GM18907 (cell line): Measurements from ENCODE around the gene ACAP2.

Experiments
- ATAC-seq: cut with Tn5 transposase; IDR thresholded peaks from one replicate; pipeline ENCODE4 v1.9.1; 2021; ENCODE audit warnings: mild to moderate bottlenecking, moderate library complexity; ENCODE audit not compliant: unreplicated experiment

The ACAP2 gene

DNA sequence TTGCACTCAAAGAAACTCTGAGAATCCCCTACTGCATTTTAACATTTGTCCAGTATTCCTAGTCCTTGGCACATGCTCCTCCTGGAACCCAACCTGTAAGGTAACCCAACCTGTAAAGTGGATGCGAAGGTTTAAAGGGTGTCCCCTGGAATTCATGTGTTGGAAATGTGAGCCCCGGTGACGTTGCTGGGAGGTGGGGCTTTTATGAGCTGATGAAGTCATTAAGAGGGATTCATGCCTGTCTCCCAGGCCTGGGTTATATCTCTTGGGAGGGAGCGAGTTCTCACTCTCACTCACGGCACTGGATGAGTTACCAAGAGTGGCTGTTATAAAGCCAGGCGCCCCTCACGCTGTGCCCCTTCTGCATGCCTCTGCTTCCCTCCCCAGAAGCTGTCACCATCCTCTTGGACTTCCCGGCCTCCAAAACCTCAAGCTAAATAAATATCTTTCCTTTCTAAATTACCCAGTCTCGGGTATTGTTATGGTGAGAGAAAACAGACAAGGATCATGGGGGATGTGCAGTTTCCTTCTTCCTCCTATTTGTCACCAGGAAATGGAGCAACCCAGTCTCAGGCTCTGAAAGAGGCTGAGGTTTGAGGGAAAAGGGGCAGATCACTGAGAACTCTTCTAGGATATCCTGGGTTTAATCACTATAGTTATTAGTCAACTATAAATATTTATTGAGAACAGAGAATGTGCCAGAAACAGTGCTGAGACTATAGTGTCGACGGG lies 179.5 kb downstream of the ACAP2 start:
- ATAC-seq, result no peak

DNA sequence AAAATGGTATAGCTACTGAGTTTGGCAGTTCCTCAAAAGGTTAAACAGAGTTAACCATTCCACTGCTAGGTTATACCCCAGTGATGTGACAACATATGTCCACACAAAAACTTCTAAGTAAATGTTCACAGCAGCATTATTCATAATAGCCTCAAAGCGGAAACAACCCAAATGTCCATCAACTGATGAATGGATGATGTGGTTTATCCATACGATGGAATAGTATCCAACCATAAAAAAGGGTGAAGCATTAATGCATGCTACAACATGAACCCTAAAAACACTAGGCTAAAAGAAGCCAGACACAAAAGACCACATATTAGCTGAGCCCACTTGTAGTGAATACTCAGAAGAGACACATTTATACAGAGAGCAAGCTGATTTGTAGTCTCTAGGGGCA lies 180.9 kb downstream of the ACAP2 start:
- no peak for ATAC-seq

DNA sequence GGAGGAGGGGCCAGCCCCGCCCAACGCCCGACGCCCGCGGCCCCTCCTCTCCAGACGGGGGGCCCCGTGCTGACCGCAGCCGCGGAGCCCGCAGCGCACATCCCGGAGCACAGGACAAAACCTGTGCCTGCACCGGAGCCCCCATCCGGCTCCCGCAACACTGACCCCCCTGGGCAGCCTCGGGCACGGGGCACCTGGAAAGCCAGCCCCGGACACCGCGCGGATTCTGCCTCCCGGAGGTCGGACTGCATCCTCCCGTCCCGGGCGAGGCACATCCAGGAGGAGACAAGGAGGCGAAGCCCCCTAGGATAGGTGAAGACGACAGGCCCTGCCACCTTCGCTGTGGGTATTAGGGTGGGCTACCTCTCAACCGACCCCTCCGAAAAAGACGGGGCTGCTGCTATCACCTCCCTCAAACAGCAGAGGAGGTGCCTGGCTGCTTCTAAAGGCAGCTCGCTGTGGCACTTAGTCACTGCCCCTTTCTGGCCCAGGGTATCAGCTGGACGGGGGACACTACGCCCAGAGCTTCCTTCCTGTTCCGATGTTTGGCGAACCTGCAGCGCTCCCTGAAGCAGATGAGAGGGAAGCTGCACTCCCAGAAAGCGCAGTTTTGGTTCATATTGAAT lies 182.4 kb downstream of the ACAP2 start:
- no peak for ATAC-seq

- peak; percentile 77 for ATAC-seq
These were observed 183.1 kb downstream of the ACAP2 start for GRCh38 chr3:195259475-195260279.

DNA sequence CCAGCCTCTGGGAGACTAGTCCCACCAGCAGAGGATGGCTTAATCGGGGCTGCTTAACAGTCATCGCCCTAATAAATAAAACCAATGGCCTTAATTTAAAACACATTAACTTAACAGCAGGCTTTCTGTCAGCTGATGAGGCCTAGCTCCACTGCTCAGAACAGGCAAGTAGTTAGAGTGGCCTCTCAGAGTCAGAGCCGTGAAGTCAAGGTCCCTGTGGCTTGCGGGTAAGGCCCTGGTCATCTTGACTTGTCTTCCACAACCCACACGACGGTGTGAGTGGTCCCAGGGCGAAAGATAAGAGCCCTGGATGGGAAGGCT lies 183.7 kb downstream of the ACAP2 start:
- ATAC-seq, result no peak

DNA sequence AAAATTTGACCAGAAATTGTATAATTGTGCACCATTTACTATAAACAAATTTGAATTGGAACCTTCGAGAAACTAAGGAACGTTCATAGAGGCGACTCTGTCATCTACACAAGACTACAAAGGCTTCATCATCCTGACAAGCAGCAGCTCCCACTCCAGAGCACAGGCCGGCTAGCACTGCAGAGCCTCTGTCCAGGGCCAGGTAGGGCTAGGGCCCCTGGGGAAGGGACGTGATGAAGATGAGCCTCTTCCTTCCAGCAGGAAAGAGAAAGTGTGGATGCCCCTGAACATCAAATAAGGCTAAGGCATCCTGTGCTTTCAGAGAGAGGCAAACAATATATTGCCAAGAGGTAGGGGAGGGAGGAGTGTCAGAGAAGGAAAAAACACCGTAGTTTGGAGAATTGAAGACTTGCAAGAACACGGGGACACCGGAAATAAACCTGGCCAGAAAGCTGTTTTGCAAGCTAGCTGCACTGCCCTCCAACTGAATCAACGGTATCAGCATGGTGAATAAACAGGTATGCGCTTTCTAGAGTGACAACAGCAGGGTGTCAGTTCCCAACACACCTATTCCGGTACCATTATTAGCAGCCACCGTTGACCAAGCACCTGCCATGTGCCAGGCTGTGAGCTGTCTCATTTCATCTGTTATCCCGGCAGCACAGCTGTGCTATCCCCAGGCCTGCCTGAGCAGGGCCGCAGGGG lies 184.2 kb downstream of the ACAP2 start:
- ATAC-seq, result no peak

DNA sequence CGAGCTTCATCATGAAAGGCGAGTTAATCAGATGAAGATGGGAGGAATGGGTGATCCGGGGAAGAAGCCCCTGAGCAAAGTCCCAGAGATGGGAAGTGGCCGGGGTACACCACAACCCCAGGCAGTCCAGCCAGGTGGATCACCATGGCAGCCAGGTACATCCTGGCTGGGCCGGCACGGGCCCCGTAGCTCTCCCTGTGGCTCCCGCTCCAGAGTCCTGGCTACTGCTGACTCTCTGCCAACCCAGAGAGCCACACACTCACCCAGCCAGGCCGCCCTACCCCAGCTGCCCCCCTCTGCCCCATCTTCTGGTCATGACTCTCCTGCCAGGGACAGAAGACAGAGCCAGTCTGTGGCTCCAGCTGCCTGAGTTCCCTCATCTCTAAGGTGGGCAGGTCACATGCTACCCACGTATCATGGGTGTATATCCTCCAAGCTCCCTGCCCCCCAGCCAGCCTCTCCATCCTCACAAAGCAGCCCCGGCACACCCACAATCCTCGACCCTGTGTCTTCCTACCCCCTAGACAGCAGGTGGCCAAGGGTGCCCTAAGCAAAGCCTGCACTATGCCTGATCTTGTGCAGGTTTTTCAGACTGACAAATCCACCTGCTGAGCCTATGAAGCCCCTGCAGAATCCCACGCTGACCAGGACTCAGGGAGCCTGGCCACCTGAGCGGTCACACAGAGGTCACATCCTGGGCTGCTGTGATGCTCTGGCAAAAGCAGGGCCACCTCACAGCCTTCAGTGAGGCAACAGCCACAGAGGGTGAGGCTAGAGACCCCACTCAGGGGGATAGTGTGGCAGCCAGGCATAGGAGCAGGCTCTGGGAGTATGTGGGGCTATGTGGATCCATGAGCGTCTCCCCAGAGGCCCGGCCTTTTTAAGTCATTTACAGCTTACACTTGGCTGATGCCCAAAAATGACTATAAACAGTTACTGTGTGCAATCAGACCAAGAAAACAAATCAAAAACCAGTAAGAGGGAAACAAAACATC lies 185.1 kb downstream of the ACAP2 start:
- ATAC-seq, result no peak

DNA sequence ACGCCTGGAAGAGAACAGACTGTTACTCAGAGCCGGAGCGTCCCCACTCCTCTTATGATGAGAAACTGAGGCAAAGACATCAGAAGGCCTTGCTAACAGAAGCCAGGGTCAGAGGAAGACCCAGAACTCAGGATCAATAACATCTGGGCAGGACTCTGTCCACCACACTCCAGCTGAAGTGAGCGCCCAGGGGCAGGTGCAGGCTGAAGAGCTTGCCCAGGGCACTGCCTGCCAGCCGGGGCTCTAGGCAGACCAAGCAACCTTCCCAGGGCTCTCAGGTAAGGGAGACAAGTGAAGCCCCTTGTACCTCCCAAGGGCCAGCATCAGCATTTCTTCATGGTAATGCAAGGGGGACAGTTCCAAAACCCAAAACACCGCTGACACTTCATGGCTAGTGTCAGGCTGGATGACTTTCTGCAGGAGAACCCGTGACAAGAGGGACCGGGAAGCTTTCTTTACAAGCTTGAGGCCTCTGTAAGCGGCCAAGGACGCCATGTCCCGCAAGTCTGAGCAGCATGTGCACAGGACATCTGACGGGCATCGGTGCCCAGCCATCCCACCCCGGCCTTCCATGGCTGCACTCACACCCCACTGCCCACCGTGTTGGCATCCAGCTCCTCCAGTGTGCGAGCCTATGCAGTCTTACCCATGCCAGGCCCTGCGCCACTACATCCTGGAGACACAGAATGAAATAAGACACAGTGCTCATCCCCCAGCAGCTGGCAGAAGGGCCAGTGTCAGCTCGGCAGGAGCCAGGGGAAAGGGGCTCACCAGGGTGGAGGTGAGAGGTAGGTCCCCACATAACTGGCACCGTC lies 186.0 kb downstream of the ACAP2 start:
- no peak for ATAC-seq

DNA sequence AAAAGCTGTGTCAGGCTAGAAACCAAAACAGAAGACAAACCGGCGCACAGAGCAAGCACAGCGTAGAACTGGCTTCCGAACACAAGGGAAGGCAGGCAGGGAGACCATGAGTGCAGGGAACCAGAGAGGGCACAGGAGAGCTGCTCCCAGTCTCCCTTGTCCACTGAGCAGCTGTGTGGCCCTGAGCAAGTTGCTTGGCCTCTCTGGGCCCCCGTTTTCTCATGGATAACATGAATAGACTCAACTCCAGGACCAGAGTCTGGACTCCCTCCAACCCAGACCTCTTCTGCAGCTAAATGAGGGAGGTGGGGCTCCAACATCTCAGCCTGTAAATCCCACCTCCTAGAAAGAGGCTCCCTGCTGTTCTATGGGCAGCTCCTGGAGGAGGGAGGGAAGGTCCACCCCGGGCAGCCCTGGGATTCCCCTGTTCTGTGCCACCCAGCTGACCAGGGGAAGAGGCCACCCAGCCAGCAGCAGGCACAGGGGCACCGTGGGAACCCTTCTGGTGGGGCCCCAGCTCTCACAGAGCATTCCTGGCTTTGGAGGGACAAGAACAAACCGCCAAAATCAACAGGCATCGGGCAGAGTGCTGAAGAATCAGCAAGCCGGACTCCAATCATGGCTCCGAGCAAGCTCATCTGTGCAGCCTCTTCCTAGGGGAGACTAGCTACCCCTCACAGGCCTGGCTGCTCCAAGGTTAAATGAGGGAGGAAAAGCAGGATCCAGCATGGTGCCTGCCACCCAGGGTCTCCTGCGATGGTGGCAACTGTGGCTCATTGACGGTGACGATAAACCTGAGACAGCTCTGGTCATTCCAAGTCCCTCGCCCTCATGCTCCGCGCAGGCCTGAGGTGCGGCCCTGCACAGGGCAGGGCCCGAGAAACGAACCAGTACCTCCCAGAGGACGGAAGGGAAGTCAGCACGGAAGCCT lies 187.0 kb downstream of the ACAP2 start:
- ATAC-seq, result no peak

- ATAC-seq, result no peak
These were observed 187.7 kb downstream of the ACAP2 start for GRCh38 chr3:195255176-195255500.

DNA sequence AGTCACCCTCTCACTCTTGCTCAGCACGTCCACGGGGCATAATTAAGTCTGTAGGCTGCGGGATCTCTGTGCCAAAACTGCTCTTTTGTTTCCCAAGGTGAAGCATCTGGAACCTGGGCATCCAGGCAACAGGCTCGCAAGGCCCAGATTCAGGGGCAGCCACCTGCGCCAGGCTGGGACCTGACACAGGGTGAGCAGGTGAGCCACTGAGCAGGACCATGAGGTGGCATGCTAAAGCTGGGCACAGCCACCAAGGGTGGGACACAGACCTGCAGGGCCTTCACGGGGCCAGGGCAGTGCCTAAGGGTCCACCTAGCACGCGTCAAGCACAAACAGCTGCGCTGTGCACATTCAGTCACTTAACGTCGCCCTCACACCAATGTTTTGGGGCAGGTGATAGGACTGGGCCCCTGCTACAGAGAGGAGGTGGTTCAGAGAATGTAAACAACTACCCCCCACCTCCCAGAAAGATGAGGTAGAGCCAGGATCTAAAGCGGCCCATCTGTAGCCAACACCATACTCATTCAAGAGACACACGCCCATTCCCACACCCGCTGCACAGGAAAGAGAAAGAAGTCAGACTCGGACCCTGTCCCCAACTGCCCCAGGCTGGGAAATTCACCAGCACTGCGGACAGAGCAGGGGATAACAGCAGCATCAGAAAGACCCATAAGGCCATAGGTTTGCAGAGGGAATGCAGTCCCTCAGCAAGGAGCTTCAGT lies 188.2 kb downstream of the ACAP2 start:
- no peak for ATAC-seq

DNA sequence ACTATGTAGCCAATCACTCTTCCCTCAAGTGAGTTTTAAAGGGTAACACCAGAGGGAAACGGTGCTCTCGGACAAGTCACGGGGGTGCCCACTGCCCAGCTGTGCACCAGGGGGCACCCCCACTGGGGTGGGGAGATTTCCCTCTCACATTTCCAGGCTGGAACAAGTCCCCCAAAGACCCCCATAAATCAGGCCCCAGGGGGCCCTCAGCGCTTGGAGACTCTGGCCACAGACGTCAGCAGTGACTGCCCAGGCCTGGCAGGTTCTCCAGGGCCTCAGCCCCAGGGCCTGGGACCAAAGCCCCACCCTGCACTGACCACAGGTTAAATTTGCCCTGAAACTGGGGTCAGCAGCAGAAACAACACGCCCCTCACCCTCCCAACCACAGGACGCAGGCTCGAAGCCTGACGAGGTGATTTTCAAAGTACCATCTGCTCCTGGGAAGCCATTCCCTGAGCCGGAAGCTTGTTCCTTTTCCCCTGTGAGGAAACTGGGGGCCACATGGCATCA lies 188.8 kb downstream of the ACAP2 start:
- no peak for ATAC-seq

- no peak for ATAC-seq
These were observed 191.3 kb downstream of the ACAP2 start for GRCh38 chr3:195251336-195252065.

DNA sequence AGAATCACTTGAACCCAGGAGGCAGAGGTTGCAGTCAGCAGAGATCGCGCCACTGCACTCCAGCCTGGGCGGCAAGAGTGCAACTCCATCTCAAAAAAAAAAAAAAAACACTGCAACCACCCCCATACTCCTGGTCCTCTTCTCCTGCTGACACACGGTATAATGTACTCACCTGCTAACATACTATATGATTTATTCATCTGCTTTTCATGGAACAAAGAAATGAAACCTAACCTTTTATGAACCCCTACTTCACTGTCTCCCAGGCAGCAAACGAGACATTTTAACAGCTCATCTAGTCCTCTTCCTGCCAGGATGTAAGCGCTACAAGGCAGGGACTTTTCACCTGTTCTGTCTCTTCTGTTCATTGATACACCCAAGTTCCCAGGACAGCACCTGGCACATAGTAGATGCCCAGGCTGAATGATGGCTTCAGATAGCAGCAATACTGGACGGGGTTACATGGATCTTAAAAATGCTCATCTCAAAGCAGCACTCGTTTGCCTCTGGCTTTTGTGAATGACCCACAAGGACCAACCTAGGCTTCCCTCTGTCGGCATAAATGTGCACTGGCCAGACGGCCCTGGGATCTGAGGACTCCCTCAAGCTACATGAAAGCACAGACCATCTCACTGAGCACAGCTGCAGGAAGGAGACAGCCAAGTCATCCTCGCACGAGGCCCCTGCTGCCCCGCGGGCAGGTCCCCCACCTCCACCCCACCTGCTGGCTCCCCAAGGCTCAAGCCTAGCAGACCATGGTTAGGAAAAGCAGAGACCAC lies 192.2 kb downstream of the ACAP2 start:
- ATAC-seq, result no peak

DNA sequence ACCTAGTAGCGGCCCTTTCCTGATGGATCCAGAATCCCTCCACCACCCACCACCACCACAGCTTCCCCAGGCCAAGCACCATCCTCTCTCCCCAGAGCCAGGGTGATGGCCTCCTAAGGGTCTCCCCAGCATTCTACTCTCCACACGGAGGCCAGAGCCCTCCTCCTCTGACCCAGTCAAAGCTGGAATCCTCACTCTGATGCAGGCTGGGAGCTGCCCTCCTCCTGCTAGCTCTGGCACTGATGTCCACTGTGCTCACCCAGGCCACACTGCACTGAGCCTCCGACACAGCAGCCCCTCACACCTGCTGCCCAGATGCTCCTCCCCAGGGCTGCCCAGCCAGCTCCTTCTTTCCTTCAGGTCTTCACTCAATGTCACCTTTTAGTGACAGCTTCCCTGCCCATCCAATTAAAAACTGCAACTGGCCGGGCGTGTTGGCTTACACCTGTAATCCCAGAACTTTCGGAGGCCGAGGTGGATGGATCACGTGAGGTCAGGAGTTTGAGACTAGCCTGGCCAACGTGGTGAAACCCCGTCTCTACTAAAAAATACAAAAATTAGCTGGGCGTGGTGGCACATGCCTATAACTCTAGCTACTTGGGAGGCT lies 192.9 kb downstream of the ACAP2 start:
- ATAC-seq, result no peak
